ENCODE measurements around the gene ADO. TPM values are rescaled to one million over a fixed set of nuclear protein-coding genes. Genes with fewer than 3 reads are reported as not detected.

The ADO gene
- total and polyA plus RNA-seq, 5 donors: 12.7 to 30.9 (median 24.6) TPM

DNA sequence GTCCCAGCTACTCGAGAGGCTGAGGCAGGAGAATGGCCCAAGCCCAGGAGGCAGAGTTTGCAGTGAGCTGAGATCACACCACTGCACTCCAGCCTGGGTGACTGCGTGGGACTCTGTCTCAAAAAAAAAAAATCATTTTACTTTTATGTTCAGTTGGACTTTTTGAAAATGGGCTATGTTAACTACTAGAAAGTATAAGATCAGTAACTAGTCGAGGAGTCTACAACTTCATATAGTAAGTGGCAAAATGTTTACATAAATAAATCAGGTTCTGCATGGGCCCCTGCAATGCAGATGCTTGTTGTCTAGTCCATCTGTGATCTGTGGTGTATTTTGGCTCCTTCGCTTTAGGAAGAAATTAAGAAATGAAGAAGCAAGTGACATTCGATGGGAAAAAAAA, 12.3 kb upstream of the ADO start:
- intact Hi-C loops (cut with DNase I): no loop called here
- H3K9me3 ChIP-seq (ENCODE audit: control insufficient read depth, low read length): no peaks in the 10 kb centered on the region
- no peak overlapping the region for H3K4me3 ChIP-seq (ENCODE audit: low read length)
- H3K27me3 ChIP-seq (ENCODE audit: control insufficient read depth, insufficient read depth): no peaks in the 10 kb centered on the region
- DNase-seq (peak in 2 of 3 donors; percentile 35 to 36), ATAC-seq (no peak)
- H3K4me1 ChIP-seq (ENCODE audit: control insufficient read depth, insufficient read depth, low read length): no peaks in the 10 kb centered on the region
- no peak overlapping the region for H3K27ac ChIP-seq (ENCODE audit: low read length)
- WGBS: 76% methylated on average over 5 of the region's 5 CpGs

- Histone ChIP-seq H3K27ac (ENCODE audit: low read length) (no peak overlapping the region), H3K9me3 (ENCODE audit: control insufficient read depth, low read length) (no peaks in the 10 kb centered on the region), H3K27me3 (ENCODE audit: control insufficient read depth, insufficient read depth) (no peaks in the 10 kb centered on the region), H3K4me1 (ENCODE audit: control insufficient read depth, insufficient read depth, low read length) (no peaks in the 10 kb centered on the region), H3K4me3 (ENCODE audit: low read length) (no peak overlapping the region)
- DNase-seq (peak in 1 of 3 donors; percentile 46), ATAC-seq (no peak)
- intact Hi-C loops (cut with DNase I): no loop called here
- WGBS: 82% methylated on average over 1 of the region's 1 CpG
These were observed 10.2 kb upstream of the ADO start for GRCh38 chr10:62794306-62794705.

- ATAC-seq: peak in 1 of 2 donors; percentile 27
- Histone ChIP-seq H3K4me3 (ENCODE audit: low read length) (no peak overlapping the region), H3K4me1 (ENCODE audit: control insufficient read depth, insufficient read depth, low read length) (no peaks in the 10 kb centered on the region), H3K9me3 (ENCODE audit: control insufficient read depth, low read length) (no peaks in the 10 kb centered on the region), H3K27ac (ENCODE audit: low read length) (no peak overlapping the region), H3K27me3 (ENCODE audit: control insufficient read depth, insufficient read depth) (no peaks in the 10 kb centered on the region)
- intact Hi-C loops (cut with DNase I): no loop called here
- DNase-seq: no peak
These were observed 9.4 kb upstream of the ADO start for GRCh38 chr10:62795100-62795499.

DNA sequence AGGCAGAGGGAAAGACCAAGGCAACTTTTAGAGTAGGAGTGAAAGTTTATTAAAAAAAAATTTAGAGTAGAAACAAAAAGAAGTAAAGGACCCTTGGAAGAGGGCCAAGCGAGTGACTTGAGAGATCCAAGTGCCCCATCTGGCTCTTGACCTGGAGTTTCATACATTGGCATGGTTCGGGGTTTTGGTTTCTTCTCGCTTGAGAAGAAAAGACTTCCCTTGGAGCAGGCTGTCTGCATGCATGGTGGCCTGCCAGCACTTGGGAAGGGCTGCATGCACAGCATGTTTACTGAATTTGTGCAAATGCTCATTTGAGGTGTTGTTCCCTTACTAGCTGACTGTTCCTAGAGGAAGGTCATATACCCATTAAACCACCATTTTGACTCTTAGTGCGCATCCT, 8.8 kb upstream of the ADO start:
- DNase-seq: peak in 2 of 3 donors; percentile 55 to 56
- 71% methylated on average over 4 of the region's 4 CpGs for WGBS
- ATAC-seq: no peak
- Histone ChIP-seq H3K4me3 (ENCODE audit: low read length) (no peak overlapping the region), H3K27ac (ENCODE audit: low read length) (no peak overlapping the region), H3K9me3 (ENCODE audit: control insufficient read depth, low read length) (no peaks in the 10 kb centered on the region), H3K4me1 (ENCODE audit: control insufficient read depth, insufficient read depth, low read length) (no peaks in the 10 kb centered on the region), H3K27me3 (ENCODE audit: control insufficient read depth, insufficient read depth) (no peaks in the 10 kb centered on the region)
- intact Hi-C loops (cut with DNase I): no loop called here

DNA sequence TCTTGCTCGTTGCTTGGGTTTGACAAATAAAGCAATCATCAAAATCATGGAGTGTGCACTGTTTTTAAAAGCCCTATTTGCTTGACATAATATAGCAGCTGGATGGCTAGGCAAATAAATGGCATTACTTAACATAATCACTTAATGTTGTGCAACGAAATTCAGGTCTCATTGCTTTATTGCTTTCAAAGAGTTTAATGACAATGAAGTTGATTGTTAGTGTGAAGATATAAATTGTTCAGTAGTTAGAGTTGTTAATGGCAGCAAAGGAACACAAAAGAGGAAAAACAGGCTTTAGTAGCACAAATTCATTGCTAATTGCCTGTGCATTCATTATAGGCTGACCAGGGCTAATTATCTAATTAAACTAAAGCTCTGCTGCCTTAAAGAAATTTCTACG, 7.6 kb upstream of the ADO start:
- DNase-seq: no peak
- Histone ChIP-seq H3K27me3 (ENCODE audit: control insufficient read depth, insufficient read depth) (no peaks in the 10 kb centered on the region), H3K9me3 (ENCODE audit: control insufficient read depth, low read length) (no peaks in the 10 kb centered on the region), H3K4me3 (ENCODE audit: low read length) (no peak overlapping the region), H3K4me1 (ENCODE audit: control insufficient read depth, insufficient read depth, low read length) (no peaks in the 10 kb centered on the region), H3K27ac (ENCODE audit: low read length) (no peak overlapping the region)
- 76% methylated on average over 3 of the region's 3 CpGs for WGBS
- intact Hi-C loops (cut with DNase I): no loop called here
- no peak for ATAC-seq

GRCh38 chr10:62801871-62802270, 2.6 kb upstream of the ADO start:
- no peak for ATAC-seq

GRCh38 chr10:62803724-62804355, 680 bp upstream of the ADO start:
- ATAC-seq (peak; percentile 17 to 44), DNase-seq (no peak)
- H3K27me3 ChIP-seq (ENCODE audit: control insufficient read depth, insufficient read depth): no peaks in the 10 kb centered on the region
- no peaks in the 10 kb centered on the region for H3K9me3 ChIP-seq (ENCODE audit: control insufficient read depth, low read length)
- H3K4me3 ChIP-seq (ENCODE audit: low read length): peak overlapping the region; percentile 88
- H3K27ac ChIP-seq (ENCODE audit: low read length): peak overlapping the region; percentile 99
- intact Hi-C loops (cut with DNase I): no loop called here
- 26% methylated on average over 11 of the region's 11 CpGs for WGBS
- H3K4me1 ChIP-seq (ENCODE audit: control insufficient read depth, insufficient read depth, low read length): no peaks in the 10 kb centered on the region

More at GRCh38 chr10:62801871-62802270, 2.6 kb upstream of the ADO start:
- intact Hi-C loops (cut with DNase I): no loop called here
- Histone ChIP-seq H3K27ac (ENCODE audit: low read length) (no peak overlapping the region), H3K4me3 (ENCODE audit: low read length) (no peak overlapping the region), H3K9me3 (ENCODE audit: control insufficient read depth, low read length) (no peaks in the 10 kb centered on the region), H3K4me1 (ENCODE audit: control insufficient read depth, insufficient read depth, low read length) (no peaks in the 10 kb centered on the region), H3K27me3 (ENCODE audit: control insufficient read depth, insufficient read depth) (no peaks in the 10 kb centered on the region)
- no peak for DNase-seq
- WGBS: 93% methylated on average over 3 of the region's 3 CpGs

DNA sequence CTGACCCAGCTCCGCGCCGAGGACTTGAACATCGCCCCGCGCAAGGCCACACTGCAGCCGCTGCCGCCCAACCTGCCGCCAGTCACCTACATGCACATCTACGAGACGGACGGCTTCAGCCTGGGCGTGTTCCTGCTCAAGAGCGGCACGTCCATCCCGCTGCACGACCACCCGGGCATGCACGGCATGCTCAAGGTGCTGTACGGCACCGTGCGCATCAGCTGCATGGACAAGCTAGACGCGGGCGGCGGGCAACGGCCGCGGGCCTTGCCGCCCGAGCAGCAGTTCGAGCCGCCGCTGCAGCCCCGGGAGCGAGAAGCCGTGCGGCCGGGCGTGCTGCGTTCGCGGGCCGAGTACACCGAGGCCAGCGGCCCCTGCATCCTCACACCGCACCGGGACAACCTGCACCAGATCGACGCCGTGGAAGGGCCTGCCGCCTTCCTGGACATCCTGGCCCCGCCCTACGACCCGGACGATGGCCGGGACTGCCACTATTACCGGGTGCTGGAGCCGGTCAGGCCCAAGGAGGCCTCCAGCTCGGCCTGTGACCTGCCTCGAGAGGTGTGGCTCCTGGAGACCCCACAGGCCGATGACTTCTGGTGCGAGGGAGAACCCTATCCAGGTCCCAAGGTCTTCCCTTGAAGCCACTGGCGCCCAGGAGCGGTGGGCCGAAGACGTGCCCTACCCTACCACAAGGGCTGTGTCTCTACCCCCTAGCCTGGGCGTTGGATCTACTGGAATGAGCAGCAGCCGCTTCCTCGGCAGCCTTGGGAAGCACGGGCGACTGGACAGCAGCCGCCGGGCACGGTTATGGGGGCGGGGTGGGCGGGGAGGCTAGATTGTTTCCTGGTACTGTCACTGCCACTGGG, 945 bp downstream of the ADO start:
- Histone ChIP-seq H3K27ac (ENCODE audit: low read length) (peak overlapping the region; percentile 99), H3K4me1 (ENCODE audit: control insufficient read depth, insufficient read depth, low read length) (no peaks in the 10 kb centered on the region), H3K9me3 (ENCODE audit: control insufficient read depth, low read length) (no peaks in the 10 kb centered on the region), H3K27me3 (ENCODE audit: control insufficient read depth, insufficient read depth) (no peaks in the 10 kb centered on the region), H3K4me3 (ENCODE audit: low read length) (peak overlapping the region; percentile 88)
- peak; percentile 35 to 72 (median 69) for DNase-seq
- 3% methylated on average over 77 of the region's 77 CpGs for WGBS
- intact Hi-C loops (cut with DNase I): no loop called here
- peak; percentile 27 to 49 for ATAC-seq

- Histone ChIP-seq H3K9me3 (ENCODE audit: control insufficient read depth, low read length) (no peaks in the 10 kb centered on the region), H3K27ac (ENCODE audit: low read length) (no peak overlapping the region), H3K4me3 (ENCODE audit: low read length) (peak overlapping the region; percentile 88), H3K4me1 (ENCODE audit: control insufficient read depth, insufficient read depth, low read length) (no peaks in the 10 kb centered on the region), H3K27me3 (ENCODE audit: control insufficient read depth, insufficient read depth) (no peaks in the 10 kb centered on the region)
- intact Hi-C loops (cut with DNase I): no loop called here
- ATAC-seq (no peak), DNase-seq (no peak)
- whole genome bisulfite sequencing: 14% methylated on average over 1 of the region's 1 CpG
These were observed 1.7 kb downstream of the ADO start for GRCh38 chr10:62806251-62806650.

GRCh38 chr10:62810156-62810902, 5.8 kb downstream of the ADO start:
- DNase-seq (no peak), ATAC-seq (no peak)
- no peak overlapping the region for H3K27ac ChIP-seq (ENCODE audit: low read length)
- intact Hi-C loops (cut with DNase I): loop anchor here in 2 of 4 donors (10.0 kb wide), 3 partner anchors 196 to 904 kb away; no protein-coding TSS in a partner anchor
- no peaks in the 10 kb centered on the region for H3K27me3 ChIP-seq (ENCODE audit: control insufficient read depth, insufficient read depth)
- no peaks in the 10 kb centered on the region for H3K9me3 ChIP-seq (ENCODE audit: control insufficient read depth, low read length)
- H3K4me3 ChIP-seq (ENCODE audit: low read length): no peak overlapping the region
- WGBS: 87% methylated on average over 8 of the region's 8 CpGs
- peaks cover 1% of the 10 kb centered on the region for H3K4me1 ChIP-seq (ENCODE audit: control insufficient read depth, insufficient read depth, low read length)
